Epithelial cell of proximal tubule (primary cell): ENCODE measurements around the gene ATP8B4. TPM values are rescaled to one million over a fixed set of nuclear protein-coding genes. Genes with fewer than 3 reads are reported as not detected.
"Not testable (repeated sequence)": the region's sequence is repeated elsewhere in the genome, so short reads cannot be mapped to it uniquely, and the experiment has no call there.

Source experiments
- DNase-seq: peaks from one replicate; pipeline ENCODE4 v3.0.0-alpha.2; 2011; ENCODE audit warnings: low read depth
- H3K4me3 ChIP-seq: 2 replicates; pipeline ENCODE4 v1.5.1; 2011; ENCODE audit warnings: low read depth, mild to moderate bottlenecking, low read length
- total RNA-seq: library from RNA; depleted of rRNA; stranded (reverse); fragments of >200 nt; gene quantifications from 2 replicates; pipeline ENCODE4 v1.2.3, GENCODE V29; 2015
- TF ChIP-seq, protein P1 (sequence below): conservative IDR thresholded peaks from 2 replicates; pipeline ENCODE4 v1.5.1; 2012; ENCODE audit warnings: low read depth, mild to moderate bottlenecking, low read length

Gene ATP8B4
- total RNA-seq, 1 donor from 2014 or later, result not detected

DNA sequence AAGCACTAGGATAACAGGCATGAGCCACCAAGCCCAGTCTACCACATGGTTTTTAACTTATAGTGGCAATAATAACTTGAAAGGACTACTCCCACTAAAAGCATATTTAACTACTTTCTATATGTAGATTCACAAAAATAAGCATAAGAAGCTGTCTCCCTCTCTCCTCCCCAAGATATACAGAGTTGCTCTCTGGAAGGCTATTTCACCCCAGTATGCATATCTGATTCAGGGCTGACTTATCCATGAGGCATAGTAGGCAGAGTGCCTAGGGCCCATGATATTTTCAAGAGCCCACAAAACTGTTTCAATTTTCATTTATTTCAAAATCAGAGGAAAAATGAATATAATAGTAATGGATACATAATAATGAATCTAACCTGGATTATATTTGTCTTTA lies 20.5 kb downstream of the ATP8B4 start:
- no peak for DNase-seq
- H3K4me3 ChIP-seq, result no peak overlapping the region
- TF ChIP-seq, protein P1, sequence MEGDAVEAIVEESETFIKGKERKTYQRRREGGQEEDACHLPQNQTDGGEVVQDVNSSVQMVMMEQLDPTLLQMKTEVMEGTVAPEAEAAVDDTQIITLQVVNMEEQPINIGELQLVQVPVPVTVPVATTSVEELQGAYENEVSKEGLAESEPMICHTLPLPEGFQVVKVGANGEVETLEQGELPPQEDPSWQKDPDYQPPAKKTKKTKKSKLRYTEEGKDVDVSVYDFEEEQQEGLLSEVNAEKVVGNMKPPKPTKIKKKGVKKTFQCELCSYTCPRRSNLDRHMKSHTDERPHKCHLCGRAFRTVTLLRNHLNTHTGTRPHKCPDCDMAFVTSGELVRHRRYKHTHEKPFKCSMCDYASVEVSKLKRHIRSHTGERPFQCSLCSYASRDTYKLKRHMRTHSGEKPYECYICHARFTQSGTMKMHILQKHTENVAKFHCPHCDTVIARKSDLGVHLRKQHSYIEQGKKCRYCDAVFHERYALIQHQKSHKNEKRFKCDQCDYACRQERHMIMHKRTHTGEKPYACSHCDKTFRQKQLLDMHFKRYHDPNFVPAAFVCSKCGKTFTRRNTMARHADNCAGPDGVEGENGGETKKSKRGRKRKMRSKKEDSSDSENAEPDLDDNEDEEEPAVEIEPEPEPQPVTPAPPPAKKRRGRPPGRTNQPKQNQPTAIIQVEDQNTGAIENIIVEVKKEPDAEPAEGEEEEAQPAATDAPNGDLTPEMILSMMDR, result no peak

DNA sequence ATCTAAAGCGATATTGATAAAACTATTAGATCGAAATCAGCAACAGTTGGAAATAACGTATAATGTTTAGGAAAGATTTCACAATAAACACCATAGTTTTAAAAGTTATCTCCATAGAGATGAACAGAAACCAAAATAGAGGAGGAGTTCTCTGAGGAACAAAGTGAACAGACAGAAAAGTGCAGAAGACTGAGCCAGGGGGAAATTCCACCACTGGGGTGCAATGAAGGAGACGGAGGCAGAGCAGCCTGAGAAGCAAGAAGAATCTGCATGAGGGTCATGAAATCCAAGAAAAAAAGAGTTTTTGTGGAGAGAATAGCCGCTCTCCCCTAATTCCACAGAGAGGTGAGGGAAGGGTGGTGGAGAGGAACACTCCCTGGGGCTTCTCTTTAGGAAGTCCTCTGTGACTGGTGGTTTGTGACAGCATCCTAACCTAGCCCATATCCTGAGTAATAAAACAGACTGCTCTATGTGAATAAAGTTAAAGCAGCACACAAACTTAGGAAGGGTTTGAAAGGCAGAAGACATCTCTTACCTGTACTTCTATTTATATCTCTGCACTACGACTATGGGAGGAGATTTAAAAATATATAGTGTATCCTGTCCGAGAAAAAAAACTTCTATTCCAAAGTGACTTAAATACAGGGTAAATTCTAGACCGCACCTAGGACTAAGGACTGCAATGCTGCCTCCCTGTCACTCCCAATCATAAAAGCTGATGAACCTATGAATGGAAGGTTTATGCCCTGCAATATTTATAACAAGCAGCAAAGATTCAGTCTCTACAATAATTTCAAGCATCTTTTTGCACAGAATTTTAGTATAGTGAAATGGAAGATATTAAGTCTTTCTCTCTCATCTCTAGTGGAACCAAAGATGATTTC lies 22.9 kb downstream of the ATP8B4 start:
- TF ChIP-seq, protein P1, result no peak
- DNase-seq, result no peak
- H3K4me3 ChIP-seq, result no peak overlapping the region

DNA sequence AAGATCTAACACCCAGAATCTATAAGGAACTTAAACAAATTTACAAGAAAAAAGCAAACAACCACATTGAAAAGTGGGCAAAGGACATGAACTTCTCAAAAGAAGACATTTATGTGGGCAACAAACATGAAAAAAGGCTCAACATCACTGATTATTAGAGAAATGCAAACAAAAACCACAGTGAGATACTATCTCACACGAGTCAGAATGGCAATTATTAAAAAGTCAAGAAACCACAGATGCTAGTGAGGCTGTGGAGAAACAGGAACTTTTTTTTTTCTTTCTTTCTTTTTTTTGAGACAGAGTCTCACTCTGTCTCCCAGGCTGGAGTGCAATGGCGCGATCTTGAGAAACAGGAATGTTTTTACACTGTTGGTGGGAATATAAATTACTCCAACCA lies 29.6 kb downstream of the ATP8B4 start:
- DNase-seq, H3K4me3 ChIP-seq: not testable (repeated sequence)

DNA sequence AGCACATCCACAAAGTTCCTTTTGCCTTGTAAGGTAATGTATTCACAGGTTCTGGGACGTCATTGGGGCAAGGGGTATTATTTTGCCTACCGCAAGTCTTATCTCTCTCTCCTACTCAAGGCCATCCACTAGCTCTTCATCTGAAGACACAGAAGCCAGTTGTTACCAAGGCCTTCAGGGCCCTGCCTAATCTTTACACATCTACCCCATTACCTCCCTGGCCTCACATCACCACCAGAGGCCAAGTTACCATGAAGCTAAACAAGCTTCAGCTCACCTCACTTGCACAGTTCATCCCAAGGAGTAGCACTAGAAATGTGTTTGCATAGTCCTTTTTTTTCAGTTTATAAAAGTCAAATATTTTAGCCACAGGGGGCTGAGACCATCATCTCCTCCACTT lies 34.1 kb downstream of the ATP8B4 start:
- DNase-seq, result no peak
- TF ChIP-seq, protein P1, result no peak
- H3K4me3 ChIP-seq, result no peak overlapping the region

DNA sequence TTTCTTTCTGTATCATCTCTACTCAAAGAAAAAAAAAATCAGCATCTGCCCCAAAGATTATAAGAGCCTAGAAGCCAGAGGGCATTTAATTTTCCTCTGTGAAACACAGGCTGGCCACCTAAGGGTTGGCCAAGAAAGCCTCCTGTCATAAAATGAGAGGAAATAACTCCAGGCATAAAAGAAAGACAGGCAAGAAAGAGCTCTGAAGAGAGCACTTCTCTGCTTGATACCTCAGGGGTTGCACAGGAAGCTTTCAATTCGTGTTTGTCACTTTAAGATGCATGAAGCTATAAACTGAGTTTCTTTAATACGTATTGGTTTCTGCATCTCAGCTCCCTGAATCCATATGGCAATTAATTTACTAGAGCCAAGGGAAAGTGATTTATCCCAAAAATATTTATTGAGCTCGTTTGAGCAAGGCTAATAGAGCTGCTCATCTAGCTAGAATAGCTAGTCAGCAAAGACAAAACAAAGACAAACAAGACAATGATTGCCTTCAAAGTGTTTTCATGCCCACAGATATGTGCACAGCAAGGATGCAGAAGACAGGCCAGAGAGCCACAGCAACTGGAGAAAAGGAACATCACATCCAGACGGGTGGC lies 35.5 kb downstream of the ATP8B4 start:
- TF ChIP-seq, protein P1, result no peak
- no peak overlapping the region for H3K4me3 ChIP-seq

DNA sequence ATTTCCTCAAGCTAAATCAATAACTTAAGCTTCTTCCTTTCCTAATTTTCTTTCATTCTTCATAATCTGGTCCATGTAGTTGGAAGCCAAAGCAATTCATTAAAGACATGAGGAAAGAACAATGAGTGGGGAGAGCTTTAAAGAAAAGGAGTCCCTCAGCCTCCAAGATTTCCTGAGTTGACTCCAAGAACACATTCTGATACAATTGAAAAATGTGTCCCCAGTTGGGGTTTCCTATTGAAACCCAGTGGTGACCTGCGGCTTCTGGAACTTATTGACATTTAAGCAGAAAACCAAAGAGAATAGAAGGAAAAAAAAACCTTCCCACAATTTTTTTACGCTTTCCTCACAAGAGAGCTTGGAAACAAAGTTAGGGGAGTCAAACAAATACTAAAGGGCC lies 37.0 kb downstream of the ATP8B4 start:
- no peak for DNase-seq
- TF ChIP-seq, protein P1, result no peak
- H3K4me3 ChIP-seq, result no peak overlapping the region

More for the DNA sequence above, 35.5 kb downstream of the ATP8B4 start:
- no peak for DNase-seq

DNA sequence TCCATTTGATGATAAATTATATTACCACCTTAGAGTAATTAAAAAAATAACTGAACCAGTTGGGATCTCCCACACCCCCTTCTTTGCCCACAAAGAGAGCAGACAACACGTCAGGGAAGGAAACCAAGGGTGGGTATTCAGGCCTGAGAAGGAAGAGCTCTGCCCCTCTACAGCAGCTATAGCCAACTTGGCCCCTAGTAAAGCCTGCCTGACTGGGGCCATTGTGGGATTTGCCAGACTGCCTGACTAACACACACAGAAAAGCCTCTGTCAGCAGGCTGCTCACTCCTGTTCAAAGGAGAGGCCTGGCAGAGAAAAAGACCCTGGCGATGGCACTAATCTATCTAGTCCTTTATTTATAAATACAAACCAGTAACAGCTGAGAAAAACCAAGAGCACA lies 41.4 kb downstream of the ATP8B4 start:
- TF ChIP-seq, protein P1, result no peak
- H3K4me3 ChIP-seq, result no peak overlapping the region
- DNase-seq, result no peak
